ENCODE results near the gene PMVK. TPM values are rescaled to one million over a fixed set of nuclear protein-coding genes. Genes with fewer than 3 reads are reported as not detected.

Gene PMVK
- total RNA-seq (2014; rRNA removed): 32.3 and 41.5 TPM in 2 replicates
- Bru-seq, nascent RNA: percentile 73 among the genes with signal in this experiment
- percentile 81 among the genes with signal in this experiment for BruChase-seq, experiment 1, labeled RNA remaining after a 6-hour chase
- BruChase-seq, experiment 2, labeled RNA remaining after a 2-hour chase: percentile 75 among the genes with signal in this experiment
- long read RNA-seq, transcript PMVK-201 (5 exons, 1,280 nt): major isoform, 107 of 122 reads
- long read RNA-seq, partial matches to known transcripts: 8 of 122 reads
- long read RNA-seq, other reads (novel, unspliced or antisense): 7 of 122 reads

- Histone ChIP-seq H4K20me1 (ENCODE audit: low read length) (no peaks in the 10 kb centered on the region), H3K27me3 (ENCODE audit: low read length) (no peaks in the 10 kb centered on the region), H3K9ac (ENCODE audit: low read length) (peak within 1 kb of the TSS; percentile 91), H3K4me1 (ENCODE audit: insufficient read depth, low read length) (peaks cover 45% of the 10 kb centered on the region), H3F3A (ENCODE audit: low read length, unreplicated experiment) (peaks cover 7% of the 10 kb centered on the region), H2AFZ (ENCODE audit: low read length) (peak within 1 kb of the TSS; percentile 85), H3K9me3 (ENCODE audit: low read length) (no peaks in the 10 kb centered on the region), H3K27ac (ENCODE audit: low read length) (peak within 1 kb of the TSS; percentile 93), H3K9me2 (replicated peaks; ENCODE audit: low read length) (no peaks in the 10 kb centered on the region), H3K4me3 (ENCODE audit: low read length) (peak within 1 kb of the TSS; percentile 67), H3K36me3 (ENCODE audit: low read depth, low read length) (no peaks in the 10 kb centered on the region), H3K4me2 (ENCODE audit: low read length) (peak within 1 kb of the TSS; percentile 83), H3K79me2 (ENCODE audit: low read length) (peaks cover 15% of the 10 kb centered on the region)
- POLR2A ChIA-PET (ENCODE audit: unreplicated experiment): interaction anchor here (0.5 to 0.6 kb wide), 3 partner anchors 28 to 758 kb away, joined by 3 to 9 read pairs (median 4); no protein-coding TSS in a partner anchor
- ATAC-seq: peak; percentile 72
- intact Hi-C loops (cut with micrococcal nuclease): loop anchor here (1.0 to 5.0 kb wide), 5 partner anchors 30 to 378 kb away; partner anchors contain the start of genes ADAR, CKS1B and UBE2Q1
- TF ChIP-seq EZH2 (IDR thresholded peaks at IDR 0.05; ENCODE audit: low read length, unreplicated experiment) (no peak), CTCF (conservative IDR thresholded peaks at IDR 0.05; ENCODE audit: low read depth, low read length) (peak; percentile 53)
- BruUV-seq (replicated peaks): no TSS peak
- CTCF ChIA-PET: interaction anchor here (1.0 to 1.1 kb wide), 2 partner anchors 81 to 148 kb away, joined by 3 to 8 read pairs; no protein-coding TSS in a partner anchor
- peak; percentile 94 for DNase-seq
Observed at GRCh38 chr1:154936555-154937084, at the start of gene PMVK. TSS of gene PMVK (minus strand) at chr1:154936719. CDS start at chr1:154936685, 34 bp downstream.

- peak; percentile 21; the same call in 1 of the 2 replicates for ATAC-seq
- peak overlapping the region; percentile 50 for H3K27ac ChIP-seq (ENCODE audit: low read length)
Observed at GRCh38 chr1:154983776-154984466, 47.4 kb upstream of the PMVK start.

More at GRCh38 chr1:154983776-154984466, 47.4 kb upstream of the PMVK start:
- peaks cover 6% of the 10 kb centered on the region for H3F3A ChIP-seq (ENCODE audit: low read length, unreplicated experiment)
- peaks cover 34% of the 10 kb centered on the region for H3K36me3 ChIP-seq (ENCODE audit: low read depth, low read length)
- H3K9ac ChIP-seq (ENCODE audit: low read length): peak overlapping the region; percentile 92
- no peaks in the 10 kb centered on the region for H3K9me3 ChIP-seq (ENCODE audit: low read length)
- H3K27me3 ChIP-seq (ENCODE audit: low read length): no peaks in the 10 kb centered on the region
- peaks cover 11% of the 10 kb centered on the region; the same call in 1 of the 2 replicates for H4K20me1 ChIP-seq (ENCODE audit: low read length)
- TF ChIP-seq CTCF (conservative IDR thresholded peaks at IDR 0.05; ENCODE audit: low read depth, low read length): no peak
- DNase-seq: peak; percentile 33
- BruUV-seq (replicated peaks): no TSS peak
- H3K79me2 ChIP-seq (ENCODE audit: low read length): peaks cover 69% of the 10 kb centered on the region
- CTCF ChIA-PET: interaction anchor here (0.6 to 1.9 kb wide), 5 partner anchors 9 to 1775 kb away, joined by 3 to 6 read pairs (median 5); partner anchors contain the start of gene LENEP
- intact Hi-C loops (cut with micrococcal nuclease): loop anchor here (1.0 to 10.0 kb wide), 3 partner anchors 12 to 581 kb away; partner anchors contain the start of gene ASH1L
- no peaks in the 10 kb centered on the region for H3K9me2 ChIP-seq (replicated peaks; ENCODE audit: low read length)
- POLR2A ChIA-PET (ENCODE audit: unreplicated experiment): interaction anchor here (0.9 to 1.0 kb wide), 2 partner anchors 10 kb away, joined by 4 read pairs; partner anchors contain the start of gene LENEP
- H2AFZ ChIP-seq (ENCODE audit: low read length): peak overlapping the region; percentile 61
- H3K4me3 ChIP-seq (ENCODE audit: low read length): peak overlapping the region; percentile 86
- H3K4me2 ChIP-seq (ENCODE audit: low read length): peak overlapping the region; percentile 99
- H3K4me1 ChIP-seq (ENCODE audit: insufficient read depth, low read length): peaks cover 7% of the 10 kb centered on the region
